GM18868 (cell line): ENCODE results near the gene ARNT2.

Experiments used
- ATAC-seq: cut with Tn5 transposase; IDR thresholded peaks from one replicate; pipeline ENCODE4 v1.9.1; 2021; ENCODE audit warnings: mild to moderate bottlenecking, moderate library complexity; ENCODE audit not compliant: unreplicated experiment

The ARNT2 gene

DNA sequence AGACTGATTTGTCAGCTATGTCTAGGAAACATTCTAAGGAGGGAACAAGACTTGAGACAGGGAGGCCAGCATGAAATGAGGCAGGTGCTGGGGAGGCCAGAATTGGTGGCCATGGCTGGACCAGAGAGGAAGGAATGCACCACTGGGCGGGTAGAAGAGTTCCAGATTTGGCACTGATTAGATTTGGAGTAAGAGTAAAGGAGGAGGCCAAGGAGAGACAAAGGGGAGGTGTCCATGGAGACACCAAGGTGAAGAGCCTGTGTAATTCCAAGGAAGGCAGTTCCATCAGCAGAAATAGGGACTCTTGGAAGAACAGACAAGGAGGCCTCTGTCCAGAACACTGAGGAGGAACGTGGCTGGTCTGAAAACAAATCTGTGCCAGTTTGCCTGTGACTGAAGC, 1.8 kb downstream of the ARNT2 start:
- ATAC-seq: no peak

DNA sequence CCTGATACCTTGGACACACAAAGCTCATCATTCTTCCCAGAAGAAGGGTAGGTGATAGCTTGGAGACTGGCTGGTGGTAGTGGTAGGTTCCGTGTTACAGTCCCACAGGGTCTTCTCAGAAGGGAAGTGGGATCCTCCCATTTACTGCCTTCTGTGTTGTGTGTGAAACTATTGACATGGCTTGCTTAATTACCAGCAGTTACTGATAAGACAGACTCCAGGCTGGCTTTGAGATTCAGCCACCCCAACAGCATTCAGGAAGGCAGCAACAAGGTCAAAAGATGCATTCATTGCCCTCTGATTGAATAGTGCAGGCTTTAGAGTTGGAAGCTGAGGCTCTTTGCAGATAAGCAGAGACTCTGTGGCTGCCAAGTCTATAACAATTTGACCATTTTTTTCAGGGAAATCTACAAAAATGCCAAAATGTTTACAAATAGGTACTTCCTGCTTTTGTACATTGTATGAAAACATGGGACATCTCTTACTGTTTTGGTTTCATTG, 7.7 kb downstream of the ARNT2 start:
- ATAC-seq: no peak

DNA sequence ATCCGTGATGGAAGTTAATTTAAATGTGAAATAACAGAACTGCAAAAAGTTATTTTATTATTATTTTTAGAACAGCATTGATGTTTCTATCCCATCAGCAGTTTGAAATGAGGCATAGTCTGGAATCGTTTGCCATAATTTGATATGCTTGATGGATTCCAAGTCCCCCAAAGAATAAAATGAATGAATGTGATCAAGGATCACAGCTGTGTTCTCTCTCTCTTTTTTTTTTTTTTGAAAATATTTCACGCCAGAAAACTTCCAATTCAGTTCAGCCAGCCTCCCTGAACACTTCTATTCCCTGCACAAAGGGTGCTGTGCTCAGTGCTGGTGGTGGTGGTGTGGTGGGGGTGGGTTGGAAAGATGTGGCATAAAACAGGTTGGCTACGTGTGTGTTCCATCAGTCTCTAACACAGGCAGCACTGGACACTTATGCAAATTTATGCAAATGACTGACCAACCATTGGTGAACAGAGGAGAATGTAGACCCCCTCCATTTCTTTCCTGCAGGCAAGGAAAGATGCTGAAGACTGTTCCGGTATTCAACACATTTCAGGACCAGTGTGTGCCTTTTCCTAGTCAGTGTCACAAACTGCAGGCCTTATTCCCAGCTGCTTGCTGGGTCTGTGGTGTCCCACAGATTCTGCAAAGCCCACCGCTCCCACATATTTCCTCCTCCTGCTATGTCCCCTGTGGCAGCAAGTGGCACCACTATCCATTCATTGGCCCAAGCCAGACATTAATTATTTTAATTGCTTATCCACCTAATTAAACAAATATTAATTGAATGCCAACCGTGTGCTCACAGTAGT, 10.6 kb downstream of the ARNT2 start:
- ATAC-seq: no peak

DNA sequence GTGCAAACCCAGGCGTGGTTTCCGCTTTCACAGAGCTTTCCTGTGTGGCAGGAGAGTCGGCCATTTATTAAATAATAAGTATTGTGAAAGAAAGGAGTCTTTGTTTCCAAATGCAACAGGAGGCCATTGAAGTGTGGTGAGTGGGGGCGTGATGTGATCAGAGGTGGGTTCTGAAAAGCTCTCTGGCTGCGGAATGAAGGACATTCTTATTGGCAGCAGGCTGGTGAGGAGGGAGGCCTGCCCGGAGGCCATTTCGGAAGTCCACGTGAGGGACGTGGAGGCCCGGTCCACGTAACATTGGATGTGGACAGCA, 11.1 kb downstream of the ARNT2 start:
- no peak for ATAC-seq

DNA sequence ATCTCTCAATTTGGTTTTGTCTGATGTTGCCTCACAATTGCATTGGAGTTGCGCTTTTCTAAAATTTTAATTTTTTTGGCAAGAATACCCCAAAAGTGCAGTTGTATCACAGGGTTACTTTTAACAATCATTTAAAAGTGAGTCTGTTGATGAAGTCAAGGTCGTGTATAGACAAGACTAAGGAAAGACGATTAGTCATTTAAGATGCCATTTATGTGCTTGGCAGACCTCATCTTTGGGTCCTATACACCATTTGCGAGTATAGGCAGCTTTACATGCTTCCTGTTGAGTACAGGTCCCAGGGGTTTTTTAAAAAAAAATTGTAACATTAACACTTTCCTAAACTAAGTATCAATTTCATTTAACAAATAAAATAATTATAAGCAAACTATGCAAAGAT, 12.5 kb downstream of the ARNT2 start:
- no peak for ATAC-seq

DNA sequence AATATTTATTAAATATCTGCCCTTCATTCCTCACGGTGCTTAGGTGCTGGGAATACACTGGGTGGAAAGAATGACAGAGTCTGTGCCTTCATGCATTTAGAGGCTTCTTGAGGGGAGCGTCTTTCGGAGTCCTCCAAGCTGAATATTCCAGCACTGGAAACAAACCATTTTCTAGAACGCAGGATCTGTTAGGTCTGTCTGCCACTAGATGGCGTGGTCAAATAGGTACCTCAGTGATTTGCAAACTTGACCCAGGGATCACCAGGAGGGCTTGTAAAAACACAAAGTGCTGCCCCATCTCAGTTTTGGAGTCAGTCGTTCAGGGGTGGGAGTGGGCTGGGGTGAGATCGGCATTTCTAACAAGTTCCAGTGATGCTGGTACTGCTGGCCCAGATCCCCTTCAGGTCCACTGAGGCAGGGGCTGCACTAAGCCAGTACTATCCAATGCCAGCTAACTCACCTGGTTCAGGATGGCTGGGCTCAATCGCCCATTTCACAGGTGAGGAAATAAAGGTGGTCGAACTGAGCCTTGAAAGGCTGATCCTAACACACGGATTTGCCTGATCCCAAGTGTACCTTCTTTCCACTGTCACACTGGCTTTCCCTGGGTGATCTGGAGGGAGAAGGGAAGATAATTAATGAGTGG, 14.8 kb downstream of the ARNT2 start:
- no peak for ATAC-seq

DNA sequence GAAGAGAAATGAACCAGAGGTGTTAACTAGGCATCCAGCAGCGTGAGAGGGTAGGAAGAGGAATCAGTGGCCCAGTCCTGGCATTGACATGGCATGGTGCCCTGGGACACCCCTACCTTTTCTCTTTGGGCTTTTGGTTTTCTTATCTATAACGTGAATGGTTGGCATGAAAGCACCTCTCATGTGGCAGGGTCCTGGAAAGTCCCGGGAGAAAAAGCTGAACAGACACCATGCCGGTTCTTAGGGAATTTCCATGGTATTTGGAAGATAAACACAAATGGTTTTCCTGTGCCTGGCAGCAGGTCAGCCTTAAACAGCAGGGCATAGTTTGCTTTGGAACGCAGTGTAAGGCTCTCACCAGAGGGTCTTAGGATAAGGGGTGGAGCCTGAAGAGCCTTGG, 15.4 kb downstream of the ARNT2 start:
- ATAC-seq: no peak

DNA sequence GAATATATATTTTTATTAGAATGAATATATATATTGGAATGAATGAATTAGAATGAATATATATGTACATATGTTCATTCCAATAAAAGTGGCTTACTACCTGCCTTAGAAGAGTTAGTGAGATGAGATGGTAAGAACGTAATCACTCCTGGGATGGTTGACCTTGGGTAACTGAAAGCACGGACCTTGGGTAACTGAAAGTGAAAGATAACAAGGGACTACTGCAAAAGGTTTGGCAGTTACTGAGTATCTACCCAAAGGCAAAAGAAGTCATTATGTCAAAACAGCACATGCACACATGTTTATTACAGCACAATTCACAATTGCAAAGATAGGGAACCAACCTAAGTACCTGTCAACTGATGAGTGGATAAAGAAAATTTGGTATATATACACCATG, 16.5 kb downstream of the ARNT2 start:
- no peak for ATAC-seq

DNA sequence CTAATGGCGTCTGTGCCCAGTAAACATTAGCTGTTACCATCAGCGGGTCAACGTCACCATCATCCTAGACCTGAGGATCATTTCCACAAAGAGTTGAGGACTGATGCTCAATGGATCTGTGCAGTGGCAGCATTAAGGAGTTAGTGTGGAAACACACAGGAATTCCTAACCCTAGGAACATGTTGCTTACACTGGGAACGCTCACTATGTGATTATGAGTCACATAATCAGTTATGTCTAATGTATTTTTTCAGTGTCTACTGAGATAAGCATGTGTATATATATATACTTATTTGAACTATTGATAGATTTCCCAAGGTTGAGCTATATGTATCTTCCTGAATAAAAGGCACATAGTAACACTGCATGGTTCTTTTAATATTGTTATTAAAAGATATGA, 19.0 kb downstream of the ARNT2 start:
- ATAC-seq: no peak

DNA sequence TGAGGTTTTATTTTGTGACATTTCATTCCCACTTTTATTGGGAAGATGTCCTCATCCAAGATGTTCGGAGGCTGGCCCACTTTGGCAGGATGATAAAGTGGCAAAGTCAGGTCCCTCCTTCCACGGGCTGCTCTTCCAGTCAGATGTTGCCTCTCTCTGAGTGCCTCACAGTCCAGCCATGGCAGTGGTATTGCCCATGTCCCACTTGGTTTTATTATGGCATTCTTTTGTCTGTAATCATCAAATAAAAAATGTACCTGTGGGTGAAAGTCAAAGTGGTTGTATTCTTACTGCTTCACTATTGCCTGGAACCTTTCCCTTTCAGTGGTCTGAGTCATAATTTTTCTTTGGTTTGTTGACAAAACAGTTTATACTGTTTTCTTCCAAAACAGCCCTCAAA, 20.2 kb downstream of the ARNT2 start:
- ATAC-seq: no peak

DNA sequence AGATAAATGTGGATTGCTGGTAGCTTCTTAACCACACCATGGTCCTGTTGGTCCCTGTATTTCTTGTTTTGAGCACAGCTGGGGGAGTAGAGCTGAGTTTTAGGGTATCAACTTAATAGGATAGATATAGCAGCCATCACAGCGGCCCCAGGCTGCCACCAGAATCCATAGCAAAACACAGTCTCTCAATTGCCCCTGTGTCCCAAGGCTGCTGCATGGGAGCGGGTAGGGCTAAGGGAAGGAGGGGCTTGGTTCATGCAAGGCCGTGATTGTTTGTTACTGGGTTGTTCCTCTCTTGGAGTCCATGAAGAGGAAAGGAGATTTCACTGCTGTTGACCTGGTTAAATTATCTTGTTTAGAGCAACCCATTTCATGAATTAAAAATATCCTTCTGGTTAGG, 22.1 kb downstream of the ARNT2 start:
- no peak for ATAC-seq

DNA sequence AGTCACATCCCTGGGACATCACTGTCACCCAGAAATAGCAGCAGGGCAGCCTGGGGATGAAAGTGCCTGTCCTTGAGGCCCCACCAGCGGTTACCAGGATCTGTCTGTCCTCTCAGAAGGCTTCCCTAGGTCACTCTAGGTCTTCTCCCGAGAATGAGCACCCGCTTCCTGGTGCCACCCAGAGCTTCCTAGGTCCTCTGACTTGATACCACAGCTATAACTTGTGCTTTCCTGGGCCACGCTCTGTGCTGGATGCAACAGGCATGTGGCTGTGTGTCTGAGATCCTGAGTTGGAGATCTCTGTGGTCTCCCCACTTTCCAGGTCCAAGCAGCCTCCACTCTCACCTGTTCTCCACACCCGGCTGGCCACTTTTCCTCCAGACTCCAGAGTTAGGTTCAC, 25.8 kb downstream of the ARNT2 start:
- ATAC-seq: no peak

DNA sequence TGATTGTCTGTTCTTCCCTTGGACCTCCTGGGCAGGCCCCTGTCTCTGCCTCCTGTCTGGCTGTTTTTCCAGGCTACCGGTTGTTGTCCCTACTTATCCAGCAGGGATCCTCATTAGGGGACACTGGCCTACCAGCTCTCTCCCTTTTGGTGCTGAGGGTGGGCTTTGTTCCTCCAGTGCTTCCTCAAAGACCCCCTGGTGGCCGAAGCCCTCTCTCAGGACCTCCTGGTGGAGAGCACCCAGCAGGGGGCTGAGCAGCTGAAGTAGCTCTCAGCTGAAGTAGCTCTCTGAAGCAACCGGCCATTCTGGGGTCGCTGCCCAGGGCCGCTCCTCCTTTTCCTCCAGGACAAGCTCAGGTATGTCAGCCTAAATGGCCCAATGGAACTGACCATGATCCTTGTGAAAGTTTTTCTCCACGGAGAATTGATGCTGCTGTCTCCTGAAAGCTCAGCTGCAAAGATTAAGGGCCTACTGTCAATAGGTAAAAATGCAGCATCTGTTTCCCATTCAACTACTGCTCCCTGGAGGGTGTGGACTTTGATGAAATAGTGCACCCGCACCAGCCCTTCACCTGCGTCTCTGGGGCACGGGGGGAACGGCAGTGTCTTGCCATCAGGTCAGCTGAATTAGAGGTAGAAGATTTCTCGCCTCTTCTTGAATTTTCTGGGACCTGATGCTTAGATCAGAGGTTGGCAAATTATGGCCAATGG, 27.6 kb downstream of the ARNT2 start:
- ATAC-seq: no peak

DNA sequence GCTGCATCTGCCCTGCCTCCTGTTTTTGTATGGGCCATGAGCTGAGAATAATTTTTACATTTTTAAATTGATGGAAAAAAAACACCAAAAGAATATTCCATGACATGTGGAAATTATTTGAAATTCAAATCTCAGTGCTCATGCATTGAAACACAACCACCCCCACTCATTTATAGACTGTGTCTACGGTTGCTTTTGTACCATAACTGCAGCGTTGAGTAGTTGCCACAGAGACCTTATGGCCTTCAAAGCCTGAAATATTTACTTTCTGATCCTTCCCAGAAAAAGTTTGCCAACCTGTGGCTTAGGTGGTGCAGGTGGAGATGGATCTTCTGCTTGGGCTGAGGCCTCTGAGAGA, 28.1 kb downstream of the ARNT2 start:
- no peak for ATAC-seq

DNA sequence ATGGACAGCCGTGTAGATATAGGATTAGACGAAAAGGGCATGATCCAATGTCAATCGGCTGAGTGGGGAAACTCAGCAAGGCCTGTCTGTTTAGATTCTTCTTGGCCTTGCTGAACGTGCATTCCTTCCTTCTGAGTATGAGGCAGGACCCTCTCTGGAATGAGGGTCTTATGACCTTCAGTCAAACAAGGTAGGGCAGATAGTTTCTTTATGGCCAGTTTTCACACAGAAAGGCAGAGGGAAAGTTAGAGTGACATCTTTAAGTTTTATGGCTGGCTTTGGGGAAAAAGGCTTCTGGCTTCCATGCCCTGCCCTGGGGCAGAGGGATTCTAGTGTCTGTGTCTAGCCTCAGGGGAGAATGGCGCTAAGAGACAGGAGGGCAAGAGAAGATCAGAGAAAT, 29.7 kb downstream of the ARNT2 start:
- ATAC-seq: no peak

DNA sequence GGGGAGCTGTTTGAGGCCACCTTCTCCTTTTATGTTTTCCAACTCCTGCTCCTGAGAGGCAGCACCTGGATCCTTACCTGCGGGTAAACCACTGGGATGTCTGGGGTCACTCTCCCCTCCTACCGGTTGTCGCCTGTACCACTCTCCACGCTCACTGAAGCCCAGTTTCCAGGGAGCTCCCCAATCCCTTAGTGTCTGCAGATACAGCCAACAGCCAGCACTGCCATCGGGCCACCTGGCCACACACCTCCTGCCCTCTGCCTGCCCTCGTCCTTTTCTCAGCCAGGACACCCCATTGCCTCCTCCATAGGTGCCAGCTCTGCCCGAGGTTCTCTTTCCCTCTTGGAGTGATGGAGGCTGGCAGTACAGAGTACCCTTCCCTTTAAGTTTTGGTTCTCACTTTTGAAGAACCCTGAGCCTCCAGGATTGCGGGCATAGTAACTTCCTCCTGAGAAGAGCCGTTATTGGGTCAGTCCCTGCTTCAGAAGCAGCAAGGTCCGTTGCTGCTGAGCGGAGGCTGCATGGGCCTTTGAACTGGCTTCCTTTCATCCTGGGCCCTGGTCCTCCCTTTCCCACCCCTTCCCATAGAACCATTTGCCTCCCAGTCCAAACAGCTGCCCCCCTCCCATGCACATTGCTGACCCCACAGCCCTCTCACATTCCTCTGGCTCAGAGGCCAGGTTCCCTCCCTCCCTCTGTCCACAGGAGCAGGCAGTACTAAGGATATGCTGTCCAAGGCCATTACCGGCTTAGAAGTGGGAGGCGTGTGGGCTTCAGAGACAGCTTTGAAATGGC, 30.9 kb downstream of the ARNT2 start:
- ATAC-seq: no peak

DNA sequence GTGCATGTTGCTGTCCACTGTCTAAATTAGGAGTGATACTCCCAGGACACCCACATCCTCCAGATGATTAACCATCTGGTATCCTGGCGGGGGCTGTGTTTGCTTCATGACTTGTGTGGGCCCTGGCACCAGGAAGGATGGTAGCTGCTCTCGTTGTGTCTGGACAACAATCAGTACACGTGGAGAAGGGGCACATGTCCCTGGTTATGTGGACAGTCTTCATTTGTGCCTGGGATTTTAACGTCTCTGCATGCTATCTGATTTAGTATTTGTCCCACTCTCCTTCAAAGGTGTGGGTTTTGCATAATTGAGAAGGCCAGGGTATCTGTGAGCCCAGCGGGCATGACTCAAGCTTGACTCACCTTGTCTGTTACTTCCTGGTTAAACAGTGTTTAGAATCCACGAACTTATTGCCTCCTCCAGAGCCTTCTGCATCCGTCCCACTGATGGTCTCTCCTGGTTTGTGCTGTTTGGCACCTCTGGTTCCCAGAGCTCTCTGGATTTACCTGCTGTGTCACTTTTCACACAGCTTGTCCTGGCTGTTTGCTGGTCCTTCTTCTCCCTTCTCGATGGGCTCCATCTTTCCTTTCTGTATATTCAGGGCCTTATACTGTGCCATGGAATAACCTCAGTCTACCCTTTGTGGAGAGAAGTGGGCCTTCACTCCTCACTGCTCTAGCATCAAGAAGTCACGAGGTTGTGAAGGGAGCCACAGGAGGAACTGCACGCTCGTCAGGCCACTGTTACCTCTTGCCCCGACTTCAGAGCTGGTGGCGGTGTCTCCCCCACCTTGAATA, 32.5 kb downstream of the ARNT2 start:
- ATAC-seq: no peak

DNA sequence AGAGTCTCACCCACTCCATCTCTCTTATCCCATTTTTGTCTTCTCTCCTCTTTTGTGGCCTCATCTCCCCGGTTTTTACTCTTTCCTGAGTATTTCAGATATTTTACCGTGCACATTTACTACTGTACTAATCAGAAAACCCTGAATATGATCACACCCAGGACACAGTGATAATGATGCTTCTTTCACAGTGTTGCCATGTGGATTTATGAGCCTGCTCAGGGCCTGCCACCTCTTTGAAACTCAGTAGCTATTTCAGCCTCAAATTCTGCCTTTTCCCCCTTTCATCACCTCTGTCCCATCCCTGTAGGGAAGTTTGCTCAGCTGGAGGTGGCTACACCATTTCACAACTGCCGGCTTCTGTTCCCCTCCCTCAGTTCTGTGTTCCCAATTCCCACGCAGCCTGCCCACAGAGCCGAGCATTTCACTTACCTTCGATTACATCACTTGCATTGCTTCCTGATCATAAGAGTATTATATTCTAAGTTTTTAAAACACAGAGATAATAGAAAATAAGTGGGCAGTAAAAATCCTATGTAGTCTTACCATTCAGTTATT, 33.2 kb downstream of the ARNT2 start:
- ATAC-seq: no peak

DNA sequence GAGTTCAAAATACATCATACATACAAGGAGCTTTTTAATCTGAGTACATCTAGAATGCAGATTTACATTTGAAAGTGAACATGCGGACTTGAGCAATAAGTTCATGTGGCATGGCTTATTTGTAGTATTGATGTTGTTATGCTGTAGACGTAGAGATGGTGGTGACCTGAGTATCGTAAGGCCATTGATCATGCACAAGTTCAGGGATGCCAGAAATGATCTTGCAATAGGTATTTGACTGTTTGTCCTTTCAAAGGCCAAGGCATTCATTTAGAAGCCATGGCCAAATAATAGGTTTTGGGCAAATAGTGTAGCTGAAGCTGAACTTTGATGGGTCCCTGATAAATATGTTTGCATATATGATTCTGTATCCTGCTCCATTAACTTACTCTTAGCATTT, 35.0 kb downstream of the ARNT2 start:
- ATAC-seq: no peak

DNA sequence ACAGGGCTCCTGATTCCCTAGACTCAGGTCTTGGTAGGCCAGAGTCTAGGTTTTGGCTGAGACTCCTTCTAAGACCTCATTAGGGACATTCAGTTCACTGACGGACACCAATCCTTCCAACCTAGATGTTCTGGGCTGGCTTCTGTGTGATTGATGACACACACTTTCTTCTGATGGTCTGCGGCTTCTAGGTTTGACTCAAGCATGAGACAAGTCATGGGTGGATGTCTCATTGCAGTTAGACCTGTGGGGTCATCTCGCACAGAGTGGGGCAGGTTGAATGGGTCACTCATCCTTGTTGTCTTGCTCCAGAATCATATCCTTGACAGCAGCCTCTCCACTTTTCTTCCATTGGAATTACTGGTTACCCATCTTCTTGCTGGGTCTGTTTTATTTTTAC, 35.8 kb downstream of the ARNT2 start:
- no peak for ATAC-seq
